AG04449 (cell line): ENCODE measurements around the gene GABRB1.

Experiments
- CTCF ChIA-PET: fragments of 350-600 bp; formaldehyde crosslinking; extraction: SDS; loops from one replicate; lab custom pipeline; 2021; ENCODE audit warnings: antibody characterized with exemption; lab: Yijun Ruan, JAX
- POLR2A ChIA-PET: fragments of 400-600, 350-600 bp; formaldehyde crosslinking; extraction: SDS; loops from one replicate; lab custom pipeline; 2020; ENCODE audit warnings: antibody characterized with exemption, inconsistent platforms; lab: Yijun Ruan, JAX
- DNase-seq: peaks from one replicate; pipeline ENCODE4 v3.0.0-alpha.2; 2010; ENCODE audit warnings: low read depth, low spot score
- H3K4me3 ChIP-seq: 2 replicates; pipeline ENCODE4 v1.5.1; 2011; ENCODE audit warnings: low read depth, mild to moderate bottlenecking, control low read depth, low read length
- TF ChIP-seq, protein P1 (sequence below): IDR thresholded peaks from one replicate; pipeline ENCODE4 v1.5.1; 2011; ENCODE audit warnings: mild to moderate bottlenecking, moderate library complexity, low read length, control low read depth, inconsistent platforms; ENCODE audit not compliant: insufficient read depth; ENCODE audit errors: missing control alignments

Gene GABRB1

DNA sequence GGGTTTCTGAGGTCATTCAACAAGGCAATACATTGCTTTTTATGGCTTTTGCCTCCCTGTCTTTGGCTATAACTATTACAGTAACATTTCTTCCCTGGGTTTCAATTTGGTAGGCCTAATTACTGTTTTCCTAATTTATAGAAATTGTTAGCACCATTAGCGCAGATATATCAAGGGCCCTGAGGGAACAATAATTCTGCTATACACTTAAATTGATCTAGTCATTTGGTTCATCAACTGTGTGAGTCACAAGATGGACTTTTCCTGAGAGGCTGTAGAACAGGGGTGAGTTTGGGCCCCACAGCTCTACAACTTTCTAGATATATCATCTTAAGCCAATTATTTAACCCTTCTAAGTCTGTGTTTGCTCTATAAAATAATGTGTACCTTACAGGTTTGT is 324.2 kb downstream of the GABRB1 start:
- no peak for DNase-seq
- H3K4me3 ChIP-seq: no peak overlapping the region
- CTCF ChIA-PET: no interaction called here
- TF ChIP-seq, protein P1, sequence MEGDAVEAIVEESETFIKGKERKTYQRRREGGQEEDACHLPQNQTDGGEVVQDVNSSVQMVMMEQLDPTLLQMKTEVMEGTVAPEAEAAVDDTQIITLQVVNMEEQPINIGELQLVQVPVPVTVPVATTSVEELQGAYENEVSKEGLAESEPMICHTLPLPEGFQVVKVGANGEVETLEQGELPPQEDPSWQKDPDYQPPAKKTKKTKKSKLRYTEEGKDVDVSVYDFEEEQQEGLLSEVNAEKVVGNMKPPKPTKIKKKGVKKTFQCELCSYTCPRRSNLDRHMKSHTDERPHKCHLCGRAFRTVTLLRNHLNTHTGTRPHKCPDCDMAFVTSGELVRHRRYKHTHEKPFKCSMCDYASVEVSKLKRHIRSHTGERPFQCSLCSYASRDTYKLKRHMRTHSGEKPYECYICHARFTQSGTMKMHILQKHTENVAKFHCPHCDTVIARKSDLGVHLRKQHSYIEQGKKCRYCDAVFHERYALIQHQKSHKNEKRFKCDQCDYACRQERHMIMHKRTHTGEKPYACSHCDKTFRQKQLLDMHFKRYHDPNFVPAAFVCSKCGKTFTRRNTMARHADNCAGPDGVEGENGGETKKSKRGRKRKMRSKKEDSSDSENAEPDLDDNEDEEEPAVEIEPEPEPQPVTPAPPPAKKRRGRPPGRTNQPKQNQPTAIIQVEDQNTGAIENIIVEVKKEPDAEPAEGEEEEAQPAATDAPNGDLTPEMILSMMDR: no peak
- POLR2A ChIA-PET: no interaction called here

- TF ChIP-seq, protein P1: no peak
- POLR2A ChIA-PET: no interaction called here
- no peak for DNase-seq
- no peak overlapping the region for H3K4me3 ChIP-seq
- CTCF ChIA-PET: interaction anchor here (1.2 to 2.4 kb wide), 2 partner anchors 10 to 24 kb away, joined by 4 to 8 read pairs; no protein-coding TSS in a partner anchor
These were observed 328.5 kb downstream of the GABRB1 start for GRCh38 chr4:47359891-47360290.

DNA sequence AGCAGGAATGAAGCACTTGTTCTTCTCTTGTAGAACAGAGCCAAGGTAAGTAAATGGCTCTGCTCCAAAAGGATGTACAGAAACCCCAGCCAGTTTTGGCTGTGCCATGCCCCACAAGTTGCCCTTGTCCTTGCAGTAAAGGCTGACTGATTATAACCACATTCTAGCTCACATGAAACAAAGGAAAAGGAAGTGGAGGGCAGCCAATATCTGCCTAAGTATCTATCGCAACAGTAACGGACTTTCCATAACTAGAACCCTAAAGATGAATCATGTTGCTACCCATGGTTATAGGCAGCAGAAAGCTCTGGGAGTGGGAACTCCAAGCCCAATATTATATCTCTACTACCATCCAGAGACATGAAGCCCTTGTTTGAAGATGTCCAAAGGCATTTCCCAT is 336.4 kb downstream of the GABRB1 start:
- DNase-seq: no peak
- TF ChIP-seq, protein P1: no peak
- H3K4me3 ChIP-seq: no peak overlapping the region
- CTCF ChIA-PET: interaction anchor here (1.0 to 2.8 kb wide), 3 partner anchors 11 to 306 kb away, joined by 3 to 10 read pairs (median 3); no protein-coding TSS in a partner anchor
- POLR2A ChIA-PET: no interaction called here

GRCh38 chr4:47368211-47368610 is 336.8 kb downstream of the GABRB1 start:
- DNase-seq: no peak
- POLR2A ChIA-PET: no interaction called here
- TF ChIP-seq, protein P1: no peak
- H3K4me3 ChIP-seq: no peak overlapping the region
- CTCF ChIA-PET: interaction anchor here (2.8 kb wide), 1 partner anchor 15 kb away, joined by 10 read pairs; no protein-coding TSS in a partner anchor

DNA sequence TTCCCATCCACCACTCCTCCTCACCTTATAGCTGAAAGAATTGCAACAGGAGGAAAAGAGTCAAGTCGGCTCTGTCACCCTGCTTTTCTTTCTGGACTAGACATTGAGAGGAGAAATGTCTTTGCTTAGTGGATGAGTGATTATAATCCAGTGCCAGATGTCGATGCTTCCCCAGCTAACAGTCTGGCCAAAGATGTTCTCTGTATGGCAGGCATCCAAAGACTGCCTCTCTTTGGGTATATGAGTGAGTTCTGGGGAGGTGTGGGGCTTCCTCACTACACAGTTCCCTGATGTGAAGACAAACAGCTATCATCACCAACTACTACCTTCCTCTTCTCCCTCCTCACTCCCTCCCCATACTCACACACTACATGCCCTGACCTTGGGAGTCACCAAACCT is 341.2 kb downstream of the GABRB1 start:
- TF ChIP-seq, protein P1: no peak
- ChIA-PET CTCF (interaction anchor here (0.5 to 2.6 kb wide), 6 partner anchors 11 to 528 kb away, joined by 3 to 12 read pairs (median 5); no protein-coding TSS in a partner anchor), POLR2A (no interaction called here)
- no peak for DNase-seq
- no peak overlapping the region for H3K4me3 ChIP-seq

DNA sequence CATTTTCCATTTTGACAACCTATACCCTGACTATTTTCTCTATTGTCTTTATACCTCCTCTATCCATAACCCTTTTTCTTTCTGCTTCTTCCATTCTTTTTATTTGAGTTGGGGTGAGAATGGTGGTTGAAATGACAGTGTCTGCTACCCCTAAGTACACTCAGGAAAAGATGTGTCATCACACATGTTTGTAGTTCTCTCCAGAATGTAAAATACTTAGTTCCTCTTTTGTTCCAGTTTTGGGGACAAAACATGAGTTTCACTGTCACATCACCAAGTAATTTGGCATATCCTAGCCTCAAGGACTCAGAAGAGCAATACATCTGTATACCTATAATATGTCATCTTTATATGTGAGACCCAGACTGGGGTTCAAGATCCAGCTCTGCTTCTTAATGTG is 341.8 kb downstream of the GABRB1 start:
- POLR2A ChIA-PET: no interaction called here
- TF ChIP-seq, protein P1: no peak
- H3K4me3 ChIP-seq: no peak overlapping the region
- DNase-seq: no peak
- CTCF ChIA-PET: interaction anchor here (1.1 to 2.6 kb wide), 6 partner anchors 10 to 528 kb away, joined by 3 to 12 read pairs (median 8); no protein-coding TSS in a partner anchor
